OCI-LY3 (cell line): ENCODE data around the gene NUP62.

Experiments
- H2AFZ ChIP-seq: fragments of 200-600, 300-600 bp; shearing (Covaris generic); 2 replicates; pipeline ENCODE4 v1.6.0; 2014; ENCODE audit warnings: antibody characterized with exemption, low read depth, low read length
- H3K27ac ChIP-seq: fragments of 200-600, 300-600 bp; sonication (generic); 2 replicates; pipeline ENCODE4 v1.5.1; 2014; ENCODE audit warnings: mild to moderate bottlenecking, low read length, moderate library complexity, mixed read lengths
- H3K27me3 ChIP-seq: fragments of 200-600, 300-600 bp; sonication (generic); 2 replicates; pipeline ENCODE4 v1.6.1; 2014; ENCODE audit warnings: low read depth, low read length, mixed read lengths
- H3K36me3 ChIP-seq: fragments of 200-600, 300-600 bp; sonication (generic); replicated peaks from 2 replicates; pipeline ENCODE3; 2014; ENCODE audit warnings: low read depth, low read length, mixed read lengths
- H3K4me1 ChIP-seq: fragments of 300-600, 200-600 bp; sonication (generic); 2 replicates; pipeline ENCODE4 v1.6.1; 2014; ENCODE audit warnings: low read length, mixed read lengths
- H3K4me2 ChIP-seq: fragments of 200-600, 300-600 bp; sonication (generic); 2 replicates; pipeline ENCODE4 v1.6.1; 2014; ENCODE audit warnings: low read length, mixed read lengths
- H3K4me3 ChIP-seq: fragments of 300-600, 200-600 bp; sonication (generic); 2 replicates; pipeline ENCODE4 v1.5.1; 2014; ENCODE audit warnings: antibody characterized with exemption, mild to moderate bottlenecking, low read length, moderate library complexity
- H3K79me2 ChIP-seq: fragments of 300-600, 200-600 bp; shearing (Covaris generic); 2 replicates; pipeline ENCODE4 v1.6.1; 2014; ENCODE audit warnings: mild to moderate bottlenecking, low read length, mixed read lengths
- H3K9ac ChIP-seq: fragments of 300-600, 200-600 bp; shearing (Covaris generic); 2 replicates; pipeline ENCODE4 v1.6.0; 2014; ENCODE audit warnings: mild to moderate bottlenecking, low read length, moderate library complexity
- H3K9me3 ChIP-seq: fragments of 200-600, 300-600 bp; shearing (Covaris generic); 2 replicates; pipeline ENCODE4 v1.6.1; 2014; ENCODE audit warnings: low read length, mixed read lengths; ENCODE audit not compliant: insufficient read depth
- H4K20me1 ChIP-seq: fragments of 200-600, 300-600 bp; sonication (generic); 2 replicates; pipeline ENCODE4 v1.6.1; 2016; ENCODE audit warnings: low read length, mixed read lengths; ENCODE audit not compliant: insufficient read depth
- CTCF ChIP-seq: fragments of 200-600, 300-600 bp; sonication (generic); IDR thresholded peaks from 2 replicates; pipeline ENCODE4 v1.5.1; 2014; ENCODE audit warnings: antibody characterized with exemption, low read length, low read depth
- EZH2phosphoT487 ChIP-seq: fragments of 200-600 bp; shearing (Covaris generic); IDR thresholded peaks from 2 replicates; pipeline ENCODE4 v1.6.1; 2018; ENCODE audit warnings: antibody characterized with exemption, mixed run types, low read depth

The NUP62 gene

GRCh38 chr19:49879243-49879963 is 49.9 kb downstream of the NUP62 start:
- H3K79me2 ChIP-seq, result peaks cover 31% of the 10 kb centered on the region
- TF ChIP-seq EZH2phosphoT487 (no peak), CTCF (no peak)
- no peaks in the 10 kb centered on the region for H3K9me3 ChIP-seq
- 0 out of 2 replicates have a peak overlapping the region, but pooled peaks have one; percentile 85 for H3K4me2 ChIP-seq
- no peak overlapping the region for H2AFZ ChIP-seq
- H3K4me3 ChIP-seq, result no peak overlapping the region
- H3K27me3 ChIP-seq, result no peaks in the 10 kb centered on the region
- H4K20me1 ChIP-seq, result no peaks in the 10 kb centered on the region; the same call in 1 of the 2 replicates
- H3K36me3 ChIP-seq, result peaks cover 52% of the 10 kb centered on the region
- peaks cover 20% of the 10 kb centered on the region for H3K4me1 ChIP-seq
- no peak overlapping the region for H3K9ac ChIP-seq
- peak overlapping the region; percentile 85; the same call in 1 of the 2 replicates for H3K27ac ChIP-seq

- Histone ChIP-seq H3K79me2 (peaks cover 33% of the 10 kb centered on the region), H3K4me1 (peaks cover 20% of the 10 kb centered on the region), H3K4me2 (peak overlapping the region; percentile 85), H3K27ac (peak overlapping the region; percentile 85; the same call in 1 of the 2 replicates), H4K20me1 (no peaks in the 10 kb centered on the region; the same call in 1 of the 2 replicates), H3K9me3 (no peaks in the 10 kb centered on the region), H3K36me3 (peaks cover 45% of the 10 kb centered on the region), H2AFZ (no peak overlapping the region), H3K9ac (0 out of 2 replicates have a peak overlapping the region, but pooled peaks have one; percentile 90), H3K4me3 (peak overlapping the region; percentile 88), H3K27me3 (no peaks in the 10 kb centered on the region)
- no peak for TF ChIP-seq CTCF
These were observed 50.6 kb downstream of the NUP62 start for GRCh38 chr19:49878744-49879070.

GRCh38 chr19:49877879-49878743 is 51.2 kb downstream of the NUP62 start:
- H3K9me3 ChIP-seq, result no peaks in the 10 kb centered on the region
- peak overlapping the region; percentile 85 for H3K27ac ChIP-seq
- H3K9ac ChIP-seq, result peak overlapping the region; percentile 90
- H4K20me1 ChIP-seq, result no peaks in the 10 kb centered on the region; the same call in 1 of the 2 replicates
- H3K36me3 ChIP-seq, result peaks cover 39% of the 10 kb centered on the region
- TF ChIP-seq EZH2phosphoT487, result no peak
- TF ChIP-seq CTCF, result no peak
- peak overlapping the region; percentile 67; the same call in 1 of the 2 replicates for H2AFZ ChIP-seq
- H3K27me3 ChIP-seq, result no peaks in the 10 kb centered on the region
- peak overlapping the region; percentile 85 for H3K4me2 ChIP-seq
- H3K79me2 ChIP-seq, result peaks cover 33% of the 10 kb centered on the region
- peak overlapping the region; percentile 88 for H3K4me3 ChIP-seq
- peaks cover 20% of the 10 kb centered on the region for H3K4me1 ChIP-seq
